Tibial nerve (tissue), 4 donors: Measurements from ENCODE around the gene GRIN3B. TPM values are rescaled to one million over a fixed set of nuclear protein-coding genes. Genes with fewer than 3 reads are reported as not detected.

ENCODE experiments used
- DNase-seq, 2 donors: peaks; one replicate each; pipeline ENCODE4 v3.0.0-alpha.2; 2019; ENCODE audit warnings: low spot score in 2 of 2
- H3K27ac ChIP-seq, 4 donors: fragments of 200-600 bp; sonication (generic) in 3 of 4; one replicate each; pipeline ENCODE4 v1.5.1; 2017 to 2019; ENCODE audit warnings: mild to moderate bottlenecking in 1 of 4
- H3K27me3 ChIP-seq, 2 donors: fragments of 200-600 bp; sonication (generic) in 1 of 2; one replicate each; pipeline versions ENCODE4 v1.5.1 to v1.6.0; 2017 to 2019
- H3K36me3 ChIP-seq, 3 donors: fragments of 200-600 bp; sonication (generic); one replicate each; pipeline ENCODE4 v1.5.1; 2018 to 2019
- H3K4me1 ChIP-seq, 4 donors: fragments of 200-600 bp; sonication (generic) in 3 of 4; one replicate each; pipeline ENCODE4 v1.5.1; 2017 to 2019
- H3K4me3 ChIP-seq, 4 donors: fragments of 200-600 bp; sonication (generic) in 3 of 4; one replicate each; pipeline ENCODE4 v1.5.1; 2017 to 2019; ENCODE audit warnings: mild to moderate bottlenecking in 1 of 4, moderate library complexity in 1 of 4
- H3K9me3 ChIP-seq, 4 donors: fragments of 200-600 bp; sonication (generic) in 3 of 4; one replicate each; pipeline ENCODE4 v1.5.1; 2017 to 2019
- EP300 ChIP-seq, 2 donors: sonication (generic); formaldehyde crosslinking; IDR thresholded peaks; one replicate each; pipeline ENCODE4 v1.6.1; 2017; ENCODE audit warnings: antibody characterized with exemption in 2 of 2, mild to moderate bottlenecking in 1 of 2
- POLR2A ChIP-seq, 2 donors: fragments of 450-650 bp; IDR thresholded peaks; one replicate each; pipeline ENCODE4 v1.6.1; 2017; ENCODE audit warnings: antibody characterized with exemption in 2 of 2, mild to moderate bottlenecking in 2 of 2, moderate library complexity in 2 of 2
- WGBS, 2 donors: methylation state at CpG; one replicate each; pipeline ENCODE4 v1.1.5; 2018; 5-methylcytosine and 5-hydroxymethylcytosine counted together
- total RNA-seq, 4 donors: library from RNA; depleted of rRNA; stranded (reverse); fragments of >200 nt; gene quantifications; one replicate each; pipeline ENCODE4 v1.1.0, GENCODE V29; 2016
- TF ChIP-seq, protein P1 (sequence below), 5 experiments: fragments of 200-600 bp in 3 of 5; fragments of 450-650 bp in 2 of 5; sonication (generic) in 3 of 5; IDR thresholded peaks; one replicate each; pipeline ENCODE4 v1.5.1; 2016 to 2019; ENCODE audit warnings: antibody characterized with exemption in 5 of 5, mild to moderate bottlenecking in 3 of 5, moderate library complexity in 2 of 5

Gene GRIN3B
- total RNA-seq, 4 donors from 2014 or later, result 2.4 TPM; not detected in 3

GRCh38 chr19:1007399-1008251 is 7.4 kb downstream of the GRIN3B start:
- peaks cover 0 to 68% (median 26%) of the 10 kb centered on the region in 3 donors for H3K36me3 ChIP-seq
- no peak overlapping the region for H3K27ac ChIP-seq
- H3K27me3 ChIP-seq, result peaks cover 0 to 8% of the 10 kb centered on the region in 2 donors
- WGBS, 2 donors, result 93 to 95% methylated on average over 42 to 60 of the region's 73 CpGs
- no peak for DNase-seq
- no peak overlapping the region for H3K4me3 ChIP-seq
- H3K4me1 ChIP-seq, result no peaks in the 10 kb centered on the region
- TF ChIP-seq POLR2A (IDR thresholded peaks at IDR 0.05) (no peak), EP300 (IDR thresholded peaks at IDR 0.05) (no peak)
- TF ChIP-seq, protein P1, sequence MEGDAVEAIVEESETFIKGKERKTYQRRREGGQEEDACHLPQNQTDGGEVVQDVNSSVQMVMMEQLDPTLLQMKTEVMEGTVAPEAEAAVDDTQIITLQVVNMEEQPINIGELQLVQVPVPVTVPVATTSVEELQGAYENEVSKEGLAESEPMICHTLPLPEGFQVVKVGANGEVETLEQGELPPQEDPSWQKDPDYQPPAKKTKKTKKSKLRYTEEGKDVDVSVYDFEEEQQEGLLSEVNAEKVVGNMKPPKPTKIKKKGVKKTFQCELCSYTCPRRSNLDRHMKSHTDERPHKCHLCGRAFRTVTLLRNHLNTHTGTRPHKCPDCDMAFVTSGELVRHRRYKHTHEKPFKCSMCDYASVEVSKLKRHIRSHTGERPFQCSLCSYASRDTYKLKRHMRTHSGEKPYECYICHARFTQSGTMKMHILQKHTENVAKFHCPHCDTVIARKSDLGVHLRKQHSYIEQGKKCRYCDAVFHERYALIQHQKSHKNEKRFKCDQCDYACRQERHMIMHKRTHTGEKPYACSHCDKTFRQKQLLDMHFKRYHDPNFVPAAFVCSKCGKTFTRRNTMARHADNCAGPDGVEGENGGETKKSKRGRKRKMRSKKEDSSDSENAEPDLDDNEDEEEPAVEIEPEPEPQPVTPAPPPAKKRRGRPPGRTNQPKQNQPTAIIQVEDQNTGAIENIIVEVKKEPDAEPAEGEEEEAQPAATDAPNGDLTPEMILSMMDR (IDR thresholded peaks at IDR 0.05), result no peak
- H3K9me3 ChIP-seq, result no peaks in the 10 kb centered on the region

- H3K4me1 ChIP-seq, result peaks cover 0 to 2% (median 0%) of the 10 kb centered on the region in 4 donors
- DNase-seq, result no peak
- TF ChIP-seq EP300 (IDR thresholded peaks at IDR 0.05) (no peak), POLR2A (IDR thresholded peaks at IDR 0.05) (no peak)
- TF ChIP-seq, protein P1 (IDR thresholded peaks at IDR 0.05), result no peak
- H3K36me3 ChIP-seq, result peaks cover 0 to 76% (median 32%) of the 10 kb centered on the region in 3 donors
- WGBS, 2 donors, result 91 to 93% methylated on average over 23 to 45 of the region's 45 CpGs
- H3K4me3 ChIP-seq, result no peak overlapping the region
- H3K9me3 ChIP-seq, result no peaks in the 10 kb centered on the region
- H3K27me3 ChIP-seq, result peaks cover 0 to 1% of the 10 kb centered on the region in 2 donors
- peak overlapping the region in 1 of 4 donors; percentile 20 for H3K27ac ChIP-seq
These were observed 8.2 kb downstream of the GRIN3B start for GRCh38 chr19:1008268-1009040.

DNA sequence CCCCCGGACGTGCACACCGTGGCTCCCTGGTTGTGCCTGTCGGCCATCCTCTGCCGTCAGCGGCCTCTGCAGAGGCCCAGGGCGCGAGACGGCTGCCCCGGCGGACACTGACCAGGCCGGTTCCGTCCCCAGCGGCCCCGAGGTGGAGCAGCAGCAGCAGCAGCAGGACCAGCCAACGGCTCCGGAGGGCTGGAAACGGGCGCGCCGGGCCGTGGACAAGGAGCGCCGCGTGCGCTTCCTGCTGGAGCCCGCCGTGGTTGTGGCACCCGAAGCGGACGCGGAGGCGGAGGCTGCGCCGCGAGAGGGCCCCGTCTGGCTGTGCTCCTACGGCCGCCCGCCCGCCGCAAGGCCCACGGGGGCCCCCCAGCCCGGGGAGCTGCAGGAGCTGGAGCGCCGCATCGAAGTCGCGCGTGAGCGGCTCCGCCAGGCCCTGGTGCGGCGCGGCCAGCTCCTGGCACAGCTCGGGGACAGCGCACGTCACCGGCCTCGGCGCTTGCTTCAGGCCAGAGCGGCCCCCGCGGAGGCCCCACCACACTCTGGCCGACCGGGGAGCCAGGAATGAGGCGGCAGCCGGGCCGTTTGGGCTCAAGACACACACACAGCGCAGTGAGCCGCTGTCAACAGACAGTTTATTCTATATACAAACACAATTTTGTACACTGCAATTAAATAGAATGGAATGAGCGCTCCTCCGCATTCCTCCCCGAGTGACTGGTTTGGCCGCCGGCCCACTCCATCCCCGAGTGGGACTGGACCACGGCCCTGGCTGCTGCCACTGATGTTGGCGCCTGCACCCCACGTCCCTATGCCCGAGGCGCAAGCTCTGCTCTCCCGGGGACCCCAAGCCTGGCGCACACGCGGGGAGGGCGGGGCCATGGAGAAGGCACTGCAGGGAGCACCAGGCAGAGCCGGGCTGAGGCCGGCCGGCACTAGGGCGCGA is 9.1 kb downstream of the GRIN3B start:
- WGBS, 2 donors, result 74 to 78% methylated on average over 21 to 56 of the region's 92 CpGs
- TF ChIP-seq EP300 (IDR thresholded peaks at IDR 0.05), result no peak
- TF ChIP-seq, protein P1 (IDR thresholded peaks at IDR 0.05), result no peak
- TF ChIP-seq POLR2A (IDR thresholded peaks at IDR 0.05), result no peak
- no peaks in the 10 kb centered on the region for H3K9me3 ChIP-seq
- no peak for DNase-seq
- H3K27ac ChIP-seq, result peak overlapping the region in 1 of 4 donors; percentile 20
- H3K36me3 ChIP-seq, result peaks cover 0 to 84% (median 33%) of the 10 kb centered on the region in 3 donors
- H3K4me3 ChIP-seq, result no peak overlapping the region
- peaks cover 0 to 10% (median 0%) of the 10 kb centered on the region in 4 donors for H3K4me1 ChIP-seq
- H3K27me3 ChIP-seq, result no peaks in the 10 kb centered on the region

DNA sequence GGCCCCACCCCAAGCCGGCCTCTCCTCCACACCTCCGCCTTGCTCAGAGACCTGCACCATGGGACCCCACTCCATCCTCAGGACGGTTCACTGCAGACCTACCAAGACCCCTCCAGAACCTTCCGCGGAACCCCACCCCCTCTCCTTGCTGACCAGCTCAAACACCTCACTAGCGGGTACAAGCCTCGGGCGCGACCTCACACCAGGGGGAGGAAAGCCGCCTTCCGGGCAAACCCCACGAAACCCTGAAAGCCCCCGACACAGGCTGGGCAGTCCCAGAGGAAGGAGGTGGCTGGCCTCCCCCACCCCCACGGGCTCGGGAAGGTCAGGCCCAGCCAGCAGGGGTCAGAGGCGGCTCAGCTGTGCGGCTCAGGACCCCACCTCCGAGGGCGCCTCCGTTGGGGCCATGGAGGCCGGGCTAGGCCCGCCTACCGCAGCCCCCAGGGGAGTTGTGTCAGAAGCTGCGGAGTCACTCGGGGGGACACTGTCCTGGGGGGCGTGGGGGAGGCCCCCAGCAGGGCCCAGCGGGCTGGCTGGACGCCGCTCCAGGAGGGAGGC is 9.8 kb downstream of the GRIN3B start:
- Histone ChIP-seq H3K4me3 (no peak overlapping the region), H3K4me1 (peaks cover 0 to 18% (median 3%) of the 10 kb centered on the region in 4 donors), H3K27ac (peak overlapping the region in 1 of 4 donors; percentile 15), H3K9me3 (no peaks in the 10 kb centered on the region), H3K27me3 (no peaks in the 10 kb centered on the region), H3K36me3 (peaks cover 0 to 89% (median 33%) of the 10 kb centered on the region in 3 donors)
- 86 to 88% methylated on average over 23 to 24 of the region's 29 CpGs for WGBS, 2 donors
- DNase-seq, result no peak
- TF ChIP-seq POLR2A (IDR thresholded peaks at IDR 0.05) (no peak), EP300 (IDR thresholded peaks at IDR 0.05) (no peak)
- TF ChIP-seq, protein P1 (IDR thresholded peaks at IDR 0.05), result no peak
